ENCODE data around the gene SIGLEC11.
A peak's percentile ranks its signal among the peaks of the same experiment; 100 is the strongest.

Gene SIGLEC11

GRCh38 chr19:49910179-49910578 is 50.8 kb downstream of the SIGLEC11 start:
- H3K4me1 ChIP-seq (ENCODE audit: insufficient read depth, low read length) = no peaks in the 10 kb centered on the region
- peaks cover 74% of the 10 kb centered on the region for H3K36me3 ChIP-seq (ENCODE audit: insufficient read depth, low read length)
- no peak overlapping the region for H3K27ac ChIP-seq (ENCODE audit: low read depth, low read length)
- WGBS = 93% methylated on average over 5 of the region's 5 CpGs
- H3K4me3 ChIP-seq (ENCODE audit: low read length) = no peak overlapping the region
- no peaks in the 10 kb centered on the region for H3K27me3 ChIP-seq (ENCODE audit: insufficient read depth, low read length)
- H3K9me3 ChIP-seq (ENCODE audit: insufficient read depth, low read depth, low read length) = no peaks in the 10 kb centered on the region
- no peak overlapping the region for H3K9ac ChIP-seq (ENCODE audit: low read depth, low read length)

- Histone ChIP-seq H3K9ac (ENCODE audit: low read depth, low read length) (no peak overlapping the region), H3K36me3 (ENCODE audit: insufficient read depth, low read length) (peaks cover 62% of the 10 kb centered on the region), H3K27me3 (ENCODE audit: insufficient read depth, low read length) (no peaks in the 10 kb centered on the region), H3K9me3 (ENCODE audit: insufficient read depth, low read depth, low read length) (no peaks in the 10 kb centered on the region), H3K27ac (ENCODE audit: low read depth, low read length) (no peak overlapping the region), H3K4me1 (ENCODE audit: insufficient read depth, low read length) (no peaks in the 10 kb centered on the region), H3K4me3 (ENCODE audit: low read length) (no peak overlapping the region)
- 96% methylated on average over 37 of the region's 37 CpGs for WGBS
Observed at GRCh38 chr19:49908480-49909420, 52.2 kb downstream of the SIGLEC11 start.

GRCh38 chr19:49907745-49908446 is 53.1 kb downstream of the SIGLEC11 start:
- H3K9me3 ChIP-seq (ENCODE audit: insufficient read depth, low read depth, low read length) = no peaks in the 10 kb centered on the region
- no peak overlapping the region for H3K9ac ChIP-seq (ENCODE audit: low read depth, low read length)
- no peak overlapping the region for H3K27ac ChIP-seq (ENCODE audit: low read depth, low read length)
- H3K4me3 ChIP-seq (ENCODE audit: low read length) = no peak overlapping the region
- peaks cover 56% of the 10 kb centered on the region for H3K36me3 ChIP-seq (ENCODE audit: insufficient read depth, low read length)
- H3K27me3 ChIP-seq (ENCODE audit: insufficient read depth, low read length) = no peaks in the 10 kb centered on the region
- no peaks in the 10 kb centered on the region for H3K4me1 ChIP-seq (ENCODE audit: insufficient read depth, low read length)
- WGBS = 95% methylated on average over 23 of the region's 23 CpGs

GRCh38 chr19:49906879-49907564 is 54.0 kb downstream of the SIGLEC11 start:
- WGBS = 89% methylated on average over 16 of the region's 16 CpGs
- H3K4me1 ChIP-seq (ENCODE audit: insufficient read depth, low read length) = no peaks in the 10 kb centered on the region
- H3K27me3 ChIP-seq (ENCODE audit: insufficient read depth, low read length) = no peaks in the 10 kb centered on the region
- H3K9me3 ChIP-seq (ENCODE audit: insufficient read depth, low read depth, low read length) = no peaks in the 10 kb centered on the region
- no peak overlapping the region for H3K9ac ChIP-seq (ENCODE audit: low read depth, low read length)
- H3K36me3 ChIP-seq (ENCODE audit: insufficient read depth, low read length) = peaks cover 49% of the 10 kb centered on the region
- H3K4me3 ChIP-seq (ENCODE audit: low read length) = no peak overlapping the region
- peak overlapping the region; percentile 9; the same call in 1 of the 2 replicates for H3K27ac ChIP-seq (ENCODE audit: low read depth, low read length)

- Histone ChIP-seq H3K9ac (ENCODE audit: low read depth, low read length) (no peak overlapping the region), H3K27ac (ENCODE audit: low read depth, low read length) (no peak overlapping the region), H3K9me3 (ENCODE audit: insufficient read depth, low read depth, low read length) (no peaks in the 10 kb centered on the region), H3K4me3 (ENCODE audit: low read length) (no peak overlapping the region), H3K4me1 (ENCODE audit: insufficient read depth, low read length) (no peaks in the 10 kb centered on the region), H3K27me3 (ENCODE audit: insufficient read depth, low read length) (no peaks in the 10 kb centered on the region), H3K36me3 (ENCODE audit: insufficient read depth, low read length) (peaks cover 22% of the 10 kb centered on the region)
- 93% methylated on average over 6 of the region's 6 CpGs for WGBS
Observed at GRCh38 chr19:49904136-49904535, 56.8 kb downstream of the SIGLEC11 start.

Measured in HUES64 (cell line).